Hematopoietic multipotent progenitor cell treated with erythropoietin and hydrocortisone succinate and interleukin-3 and kit ligand, for 15 days (in vitro differentiated cells): ENCODE results near the gene RHOT2.

Experiments used
- DNase-seq: peaks from one replicate; pipeline ENCODE4 v3.0.0-alpha.2; 2015; ENCODE audit warnings: low spot score

RHOT2 gene

GRCh38 chr16:632486-633335 is 35.2 kb upstream of the RHOT2 start:
- DNase-seq: no peak

GRCh38 chr16:633336-634050 is 34.4 kb upstream of the RHOT2 start:
- no peak for DNase-seq

GRCh38 chr16:634051-634670 is 33.8 kb upstream of the RHOT2 start:
- DNase-seq: no peak

- no peak for DNase-seq
Observed at GRCh38 chr16:634996-635395, 32.9 kb upstream of the RHOT2 start.

GRCh38 chr16:635573-636205 is 32.2 kb upstream of the RHOT2 start:
- no peak for DNase-seq

GRCh38 chr16:636206-637080 is 31.5 kb upstream of the RHOT2 start, which contains the start of gene METTL26:
Gene METTL26 (minus strand): TSS chr16:636305. CDS start chr16:636290, 15 bp downstream.
- peak; percentile 92 for DNase-seq

- peak; percentile 89 for DNase-seq
Observed at GRCh38 chr16:637081-638018, 30.6 kb upstream of the RHOT2 start.

GRCh38 chr16:638034-638543 is 29.8 kb upstream of the RHOT2 start:
- DNase-seq: no peak

- no peak for DNase-seq
Observed at GRCh38 chr16:638836-639235, 29.1 kb upstream of the RHOT2 start.

- no peak for DNase-seq
Observed at GRCh38 chr16:640614-641013, 27.3 kb upstream of the RHOT2 start.

- peak; percentile 65 for DNase-seq
Observed at GRCh38 chr16:641326-642188, 26.4 kb upstream of the RHOT2 start, which contains the start of gene MCRIP2. Gene MCRIP2 (plus strand): TSS chr16:641828. CDS start chr16:641992, 164 bp downstream.

GRCh38 chr16:642189-643049 is 25.5 kb upstream of the RHOT2 start:
- DNase-seq: no peak

GRCh38 chr16:643050-643368 is 24.9 kb upstream of the RHOT2 start:
- no peak for DNase-seq

GRCh38 chr16:644556-644955 is 23.4 kb upstream of the RHOT2 start:
- DNase-seq: no peak

GRCh38 chr16:645852-646678 is 21.9 kb upstream of the RHOT2 start:
- DNase-seq: no peak

GRCh38 chr16:646679-647172 is 21.2 kb upstream of the RHOT2 start:
- no peak for DNase-seq
